Parathyroid adenoma (tissue), 2 donors: ENCODE measurements around the gene UNCX.

ENCODE experiments used
- H2AFZ ChIP-seq: fragments of 300-600 bp; sonication (generic); one replicate; pipeline ENCODE4 v1.7.0; 2017; ENCODE audit warnings: antibody characterized with exemption, mild to moderate bottlenecking
- H3K27ac ChIP-seq: fragments of 300-600 bp; sonication (generic); one replicate; pipeline ENCODE4 v1.7.0; 2017
- H3K27me3 ChIP-seq: fragments of 300-600 bp; sonication (generic); one replicate; pipeline ENCODE4 v1.7.0; 2017; ENCODE audit warnings: low read length; ENCODE audit not compliant: control insufficient read depth, insufficient read depth
- H3K36me3 ChIP-seq: fragments of 300-600 bp; sonication (generic); one replicate; pipeline ENCODE4 v1.7.0; 2017; ENCODE audit warnings: low read length; ENCODE audit not compliant: control insufficient read depth, insufficient read depth
- H3K4me1 ChIP-seq: fragments of 300-600 bp; sonication (generic); one replicate; pipeline ENCODE4 v1.7.0; 2017; ENCODE audit warnings: control low read depth
- H3K4me2 ChIP-seq: fragments of 300-600 bp; sonication (generic); one replicate; pipeline ENCODE4 v1.7.0; 2017; ENCODE audit warnings: low read length
- H3K4me3 ChIP-seq: fragments of 300-600 bp; sonication (generic); one replicate; pipeline ENCODE4 v1.7.0; 2017; ENCODE audit warnings: low read depth, low read length
- H3K79me2 ChIP-seq: fragments of 300-600 bp; sonication (generic); one replicate; pipeline ENCODE4 v1.7.0; 2017; ENCODE audit warnings: control low read depth
- H3K9ac ChIP-seq: fragments of 300-600 bp; sonication (generic); one replicate; pipeline ENCODE4 v1.7.0; 2017; ENCODE audit warnings: mild to moderate bottlenecking
- H3K9me3 ChIP-seq: fragments of 300-600 bp; sonication (generic); one replicate; pipeline ENCODE4 v1.7.0; 2017; ENCODE audit warnings: low read length; ENCODE audit not compliant: control insufficient read depth
- CTCF ChIP-seq: fragments of 300-600 bp; sonication (generic); IDR thresholded peaks from one replicate; pipeline ENCODE4 v1.7.0; 2017; ENCODE audit warnings: antibody characterized with exemption, mild to moderate bottlenecking
- donor health status: primary hyperparathyroidism.

The UNCX gene

GRCh38 chr7:1243290-1243963 is 10.8 kb downstream of the UNCX start:
- Histone ChIP-seq H3K36me3 (no peaks in the 10 kb centered on the region), H3K9me3 (no peaks in the 10 kb centered on the region), H3K79me2 (no peaks in the 10 kb centered on the region), H3K27ac (no peak overlapping the region), H3K27me3 (peaks cover 46% of the 10 kb centered on the region), H3K4me2 (no peak overlapping the region), H3K4me1 (no peaks in the 10 kb centered on the region), H2AFZ (no peak overlapping the region), H3K4me3 (no peak overlapping the region), H3K9ac (no peak overlapping the region)
- TF ChIP-seq CTCF, result no peak

GRCh38 chr7:1243964-1244416 is 11.3 kb downstream of the UNCX start:
- Histone ChIP-seq H3K27me3 (peaks cover 41% of the 10 kb centered on the region), H3K4me3 (no peak overlapping the region), H3K27ac (no peak overlapping the region), H3K9me3 (no peaks in the 10 kb centered on the region), H3K79me2 (no peaks in the 10 kb centered on the region), H2AFZ (no peak overlapping the region), H3K4me1 (no peaks in the 10 kb centered on the region), H3K9ac (no peak overlapping the region), H3K4me2 (no peak overlapping the region), H3K36me3 (no peaks in the 10 kb centered on the region)
- TF ChIP-seq CTCF, result no peak

GRCh38 chr7:1244700-1245523 is 12.2 kb downstream of the UNCX start:
- Histone ChIP-seq H3K79me2 (no peaks in the 10 kb centered on the region), H3K4me1 (no peaks in the 10 kb centered on the region), H3K27me3 (peaks cover 38% of the 10 kb centered on the region), H3K4me2 (no peak overlapping the region), H3K27ac (no peak overlapping the region), H3K36me3 (no peaks in the 10 kb centered on the region), H2AFZ (no peak overlapping the region), H3K9me3 (no peaks in the 10 kb centered on the region), H3K9ac (no peak overlapping the region), H3K4me3 (no peak overlapping the region)
- TF ChIP-seq CTCF, result no peak

GRCh38 chr7:1245524-1246050 is 12.9 kb downstream of the UNCX start:
- H3K27me3 ChIP-seq, result peaks cover 33% of the 10 kb centered on the region
- H3K36me3 ChIP-seq, result no peaks in the 10 kb centered on the region
- H3K79me2 ChIP-seq, result no peaks in the 10 kb centered on the region
- no peaks in the 10 kb centered on the region for H3K9me3 ChIP-seq
- no peak overlapping the region for H3K4me3 ChIP-seq
- no peak overlapping the region for H3K4me2 ChIP-seq
- no peaks in the 10 kb centered on the region for H3K4me1 ChIP-seq
- H3K27ac ChIP-seq, result no peak overlapping the region
- TF ChIP-seq CTCF, result no peak
- H3K9ac ChIP-seq, result no peak overlapping the region
- H2AFZ ChIP-seq, result no peak overlapping the region
